Pancreas (tissue), 10 donors: ENCODE results near the gene CHRDL2. TPM values are rescaled to one million over a fixed set of nuclear protein-coding genes. Genes with fewer than 3 reads are reported as not detected.
A peak's percentile ranks its signal among the peaks of the same experiment; 100 is the strongest.

Experiments used
- ATAC-seq, 4 donors: fragments of 200-7000 bp; cut with Tn5 transposase; one replicate each; pipeline versions ENCODE4 v1.8.0 to v1.9.1; 2020; ENCODE audit warnings: mild to moderate bottlenecking in 4 of 4, moderate library complexity in 4 of 4
- DNase-seq, 6 donors: peaks; one replicate each; pipeline ENCODE4 v3.0.0-alpha.2; 2020
- FAIRE-seq: peaks from 2 replicates; lab custom pipeline; 2012; peaks lifted over from hg19 to GRCh38; lab: Jason Lieb, UNC
- H3K27ac ChIP-seq, 4 donors: fragments of 200-600 bp; sonication (generic); 1 replicate in 3 of 4; 2 replicates in 1 of 4; pipeline versions ENCODE4 v1.5.0 to v1.8.0; 2020
- H3K27me3 ChIP-seq, 4 donors: fragments of 200-600 bp; one replicate each; pipeline ENCODE4 v1.8.0; 2021
- H3K36me3 ChIP-seq, 3 donors: fragments of 200-600 bp; sonication (generic) in 1 of 3; one replicate each; pipeline versions ENCODE4 v1.5.0 to v1.8.0; 2020 to 2021
- H3K4me1 ChIP-seq, 3 donors: fragments of 200-600 bp; one replicate each; pipeline ENCODE4 v1.8.0; 2021
- H3K4me3 ChIP-seq, 4 donors: fragments of 200-600 bp; sonication (generic) in 2 of 4; one replicate each; pipeline versions ENCODE4 v1.5.0 to v1.8.0; 2020 to 2021
- H3K9me3 ChIP-seq, 4 donors: fragments of 200-600 bp; one replicate each; pipeline ENCODE4 v1.8.0; 2021
- CTCF ChIP-seq, 4 donors: fragments of 200-600 bp; sonication (generic) in 3 of 4; IDR thresholded peaks; one replicate each; pipeline versions ENCODE4 v1.5.0 to v1.8.0; 2021; ENCODE audit warnings: antibody characterized with exemption in 4 of 4
- WGBS, 2 donors: extraction: QIAGEN DNeasy Blood & Tissue Kit; methylation state at CpG; one replicate each; pipeline ENCODE4 v1.1.7; 2013; 5-methylcytosine and 5-hydroxymethylcytosine counted together
- intact Hi-C, 3 donors: fragments of 100-400 bp; cut with DNase I; formaldehyde crosslinking; loops; one replicate each; pipeline versions ENCODE4 v1.11.1 to v1.14.2; 2022
- polyA plus RNA-seq, 2 donors: library from polyadenylated mRNA; stranded (reverse); fragments of 200-250 nt; gene quantifications; one replicate each; pipeline ENCODE4 v1.2.3, GENCODE V29; 2013
- total RNA-seq, 6 donors: library from RNA; stranded (reverse); fragmentation: NEBNext Ultra II Directional in 4 of 6; extraction: Animal tissue kit (Norgen Biotek cat#: 25700) in 4 of 6; gene quantifications; one replicate each; pipeline versions ENCODE4 v1.2.1 to v1.2.4, GENCODE V29; 2021 to 2023
- donor health status: healthy with polysubstance abuse.
- donor health status: DM: no; HTN: no; CAD: no; lungs with moderate emphysema.
- donor health status: DM: no; HTN: no; CAD: no.
- donor health status: control.
- donor health status: control.
- donor health status: Bipolar disorder and iron deficiency.
- donor health status: DM: yes; HTN: yes; CAD: no.
- donor health status: DM: no; HTN: no; CAD: no.
- donor health status: DM: no; HTN: no; CAD: no.
- donor health status: DM: yes; HTN: yes; CAD: no.

CHRDL2 gene
- total and polyA plus RNA-seq, 8 donors: 0.72 to 6.9 (median 2.0) TPM; not detected in 1

- no peak overlapping the region for H3K27ac ChIP-seq
- H3K9me3 ChIP-seq: no peaks in the 10 kb centered on the region
- intact Hi-C loops: no loop called here
- H3K27me3 ChIP-seq: no peaks in the 10 kb centered on the region
- FAIRE-seq (no peak), DNase-seq (no peak), ATAC-seq (no peak)
- H3K4me1 ChIP-seq: peaks cover 0 to under 1% (median under 1%) of the 10 kb centered on the region in 3 donors
- no peak for TF ChIP-seq CTCF (IDR thresholded peaks at IDR 0.05)
- no peaks in the 10 kb centered on the region for H3K36me3 ChIP-seq
- H3K4me3 ChIP-seq: no peak overlapping the region
- WGBS, 2 donors: 81 to 82% methylated on average over 6 of the region's 6 CpGs
Measured at GRCh38 chr11:74687237-74688023, 43.8 kb downstream of the CHRDL2 start.

DNA sequence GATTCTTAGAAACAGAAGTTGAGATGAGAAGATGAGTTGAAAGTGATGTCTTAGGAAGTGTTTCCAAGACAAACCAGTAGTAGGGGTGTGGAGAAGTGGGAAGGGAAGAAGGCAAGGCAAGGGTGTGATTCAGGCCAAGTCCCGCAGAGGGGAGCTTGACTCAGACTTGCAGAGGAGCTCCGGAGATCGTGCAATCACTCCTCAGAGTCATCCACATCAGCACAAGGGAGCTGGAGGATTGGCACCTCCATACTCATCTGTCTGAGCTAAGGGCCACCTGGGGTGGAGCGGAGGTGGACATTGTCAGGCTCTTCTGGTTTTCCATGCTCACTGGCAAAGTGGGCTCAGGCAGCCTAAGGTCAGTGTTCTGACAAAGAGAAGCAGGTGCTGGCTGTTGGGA lies 44.4 kb downstream of the CHRDL2 start:
- FAIRE-seq: no peak
- no peak for DNase-seq

GRCh38 chr11:74685905-74686304 lies 45.3 kb downstream of the CHRDL2 start:
- Histone ChIP-seq H3K4me1 (peaks cover 10 to 15% (median 12%) of the 10 kb centered on the region in 3 donors), H3K27me3 (no peaks in the 10 kb centered on the region), H3K4me3 (no peak overlapping the region), H3K36me3 (no peaks in the 10 kb centered on the region), H3K27ac (no peak overlapping the region), H3K9me3 (no peaks in the 10 kb centered on the region)
- ATAC-seq (peak in 1 of 4 donors; percentile 10), DNase-seq (peak in 2 of 6 donors; percentile 30 to 52), FAIRE-seq (no peak)
- TF ChIP-seq CTCF (IDR thresholded peaks at IDR 0.05): no peak
- intact Hi-C loops: no loop called here
- 93 to 99% methylated on average over 3 of the region's 3 CpGs for WGBS, 2 donors

More for the DNA sequence above, 44.4 kb downstream of the CHRDL2 start:
- Histone ChIP-seq H3K4me3 (no peak overlapping the region), H3K27me3 (no peaks in the 10 kb centered on the region), H3K9me3 (no peaks in the 10 kb centered on the region), H3K27ac (no peak overlapping the region), H3K4me1 (peaks cover 4 to 7% (median 6%) of the 10 kb centered on the region in 3 donors), H3K36me3 (no peaks in the 10 kb centered on the region)
- WGBS, 2 donors: 83 to 88% methylated on average over 4 of the region's 4 CpGs
- peak in 1 of 4 donors; percentile 15 for ATAC-seq
- intact Hi-C loops: no loop called here
- no peak for TF ChIP-seq CTCF (IDR thresholded peaks at IDR 0.05)

DNA sequence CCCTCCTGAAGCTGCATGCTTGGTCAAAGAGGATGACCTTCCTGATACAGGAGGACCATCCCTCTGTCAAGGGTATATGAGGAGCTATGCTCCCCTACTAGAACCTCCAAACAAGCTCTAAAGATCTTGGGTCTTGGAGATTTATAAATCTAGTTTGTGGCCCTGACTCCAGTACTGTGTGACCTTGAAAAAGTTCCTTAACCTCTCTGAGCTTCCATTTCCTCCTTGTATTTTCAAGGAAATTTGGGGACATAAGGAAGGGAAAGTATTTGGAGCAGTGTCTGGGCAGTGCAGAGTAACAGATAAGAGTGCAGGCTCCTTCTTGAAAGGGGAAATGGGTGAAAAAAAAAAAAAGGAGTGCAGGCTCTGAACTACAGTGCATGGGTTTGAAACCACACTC lies 45.9 kb downstream of the CHRDL2 start:
- no peak for ATAC-seq
- no peak for DNase-seq
- Histone ChIP-seq H3K9me3 (no peaks in the 10 kb centered on the region), H3K27me3 (no peaks in the 10 kb centered on the region), H3K27ac (no peak overlapping the region), H3K4me1 (peaks cover 10 to 16% (median 12%) of the 10 kb centered on the region in 3 donors), H3K36me3 (no peaks in the 10 kb centered on the region), H3K4me3 (no peak overlapping the region)
- no peak for FAIRE-seq
- intact Hi-C loops: no loop called here
- TF ChIP-seq CTCF (IDR thresholded peaks at IDR 0.05): no peak

DNA sequence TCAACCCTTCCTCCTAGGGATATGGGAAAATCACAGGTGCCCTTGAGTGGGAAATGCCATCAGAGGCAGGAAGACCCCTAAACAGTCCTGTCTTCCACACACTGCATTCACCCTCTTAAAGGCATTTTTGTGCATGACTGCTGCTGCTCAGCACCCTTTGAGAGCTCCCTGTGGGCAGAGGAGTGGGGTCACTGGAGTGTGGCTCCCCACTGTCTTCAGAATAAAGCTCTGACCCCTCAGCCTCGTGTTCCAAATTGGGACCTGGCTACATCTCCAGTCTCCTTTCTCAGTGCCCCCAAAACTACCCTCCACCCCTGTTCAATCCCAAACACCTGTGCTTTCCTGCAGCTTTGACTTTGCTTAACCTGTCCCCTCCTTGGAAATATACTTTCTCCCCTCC lies 46.6 kb downstream of the CHRDL2 start:
- no peak for TF ChIP-seq CTCF (IDR thresholded peaks at IDR 0.05)
- no peaks in the 10 kb centered on the region for H3K27me3 ChIP-seq
- peak in 1 of 6 donors; percentile 20 for DNase-seq
- H3K27ac ChIP-seq: no peak overlapping the region
- no peak for ATAC-seq
- H3K4me1 ChIP-seq: peaks cover 10 to 16% (median 12%) of the 10 kb centered on the region in 3 donors
- 81 to 86% methylated on average over 1 of the region's 1 CpG for WGBS, 2 donors
- intact Hi-C loops: no loop called here
- no peak overlapping the region for H3K4me3 ChIP-seq
- no peaks in the 10 kb centered on the region for H3K9me3 ChIP-seq
- no peak for FAIRE-seq
- no peaks in the 10 kb centered on the region for H3K36me3 ChIP-seq
